ENCODE data around the gene KLHDC7B. TPM values are rescaled to one million over a fixed set of nuclear protein-coding genes. Genes with fewer than 3 reads are reported as not detected.

Gene KLHDC7B
- total and polyA plus RNA-seq, 2 of the 13 experiments (the other 11 are each of a cell fraction or from before 2014, with no cell fraction given), result 0.11 TPM; not detected in 1

- TF ChIP-seq, protein P1, sequence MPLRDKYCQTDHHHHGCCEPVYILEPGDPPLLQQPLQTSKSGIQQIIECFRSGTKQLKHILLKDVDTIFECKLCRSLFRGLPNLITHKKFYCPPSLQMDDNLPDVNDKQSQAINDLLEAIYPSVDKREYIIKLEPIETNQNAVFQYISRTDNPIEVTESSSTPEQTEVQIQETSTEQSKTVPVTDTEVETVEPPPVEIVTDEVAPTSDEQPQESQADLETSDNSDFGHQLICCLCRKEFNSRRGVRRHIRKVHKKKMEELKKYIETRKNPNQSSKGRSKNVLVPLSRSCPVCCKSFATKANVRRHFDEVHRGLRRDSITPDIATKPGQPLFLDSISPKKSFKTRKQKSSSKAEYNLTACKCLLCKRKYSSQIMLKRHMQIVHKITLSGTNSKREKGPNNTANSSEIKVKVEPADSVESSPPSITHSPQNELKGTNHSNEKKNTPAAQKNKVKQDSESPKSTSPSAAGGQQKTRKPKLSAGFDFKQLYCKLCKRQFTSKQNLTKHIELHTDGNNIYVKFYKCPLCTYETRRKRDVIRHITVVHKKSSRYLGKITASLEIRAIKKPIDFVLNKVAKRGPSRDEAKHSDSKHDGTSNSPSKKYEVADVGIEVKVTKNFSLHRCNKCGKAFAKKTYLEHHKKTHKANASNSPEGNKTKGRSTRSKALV (CRISPR knock-in tag; IDR thresholded peaks at IDR 0.05), result no peak
- TF ChIP-seq ZNF652 (CRISPR knock-in tag; IDR thresholded peaks at IDR 0.05; ENCODE audit: borderline replicate concordance, low read depth) (no peak), ZNF747 (CRISPR knock-in tag; IDR thresholded peaks at IDR 0.05; ENCODE audit: borderline replicate concordance) (no peak), USF2 (IDR thresholded peaks at IDR 0.05; ENCODE audit: low read depth, low read length) (0 out of 2 replicates have a peak, but pooled peaks have one; percentile 29), USF2 (CRISPR knock-in tag; IDR thresholded peaks at IDR 0.05; ENCODE audit: borderline replicate concordance) (no peak; the same call in 1 of the 2 replicates), STAT5B (CRISPR knock-in tag; IDR thresholded peaks at IDR 0.05) (no peak), ZNF883 (CRISPR knock-in tag; IDR thresholded peaks at IDR 0.05; ENCODE audit: not compliant biosample characterization) (no peak), ZNF687 (CRISPR knock-in tag; IDR thresholded peaks at IDR 0.05) (peak; percentile 70; the same call in 1 of the 2 replicates), ZFYVE20 (CRISPR knock-in tag; IDR thresholded peaks at IDR 0.05; ENCODE audit: borderline replicate concordance, low read depth) (no peak), MAZ (IDR thresholded peaks at IDR 0.05; ENCODE audit: borderline replicate concordance, low read depth, low read length) (no peak), MAZ (CRISPR knock-in tag; IDR thresholded peaks at IDR 0.05; ENCODE audit: low read depth) (0 out of 2 replicates have a peak, but pooled peaks have one; percentile 29), PITX1 (CRISPR knock-in tag; IDR thresholded peaks at IDR 0.05) (0 out of 2 replicates have a peak, but pooled peaks have one; percentile 10), ZNF75D (CRISPR knock-in tag; IDR thresholded peaks at IDR 0.05; ENCODE audit: borderline replicate concordance) (no peak), POGZ (CRISPR knock-in tag; IDR thresholded peaks at IDR 0.05) (0 out of 2 replicates have a peak, but pooled peaks have one; percentile 7), CSRNP2 (CRISPR knock-in tag; conservative IDR thresholded peaks at IDR 0.05; ENCODE audit: low read depth) (no peak), ARID2 (CRISPR knock-in tag; IDR thresholded peaks at IDR 0.05; ENCODE audit: borderline replicate concordance) (no peak)
Observed at GRCh38 chr22:50568626-50569025, 22.9 kb downstream of the KLHDC7B start (continued).
